HG03520 (cell line): ENCODE data around the gene COX4I1.

Experiments
- ATAC-seq: cut with Tn5 transposase; IDR thresholded peaks from one replicate; pipeline ENCODE4 v1.9.1; 2021; ENCODE audit warnings: mild to moderate bottlenecking, moderate library complexity; ENCODE audit not compliant: unreplicated experiment

COX4I1 gene

GRCh38 chr16:85838381-85838780 is 38.9 kb downstream of the COX4I1 start:
- no peak for ATAC-seq

- no peak for ATAC-seq
Measured at GRCh38 chr16:85838876-85839585, 39.5 kb downstream of the COX4I1 start.

- no peak for ATAC-seq
Measured at GRCh38 chr16:85839681-85840240, 40.3 kb downstream of the COX4I1 start.

- no peak for ATAC-seq
Measured at GRCh38 chr16:85840395-85840794, 40.9 kb downstream of the COX4I1 start.

GRCh38 chr16:85840801-85841200 is 41.3 kb downstream of the COX4I1 start:
- no peak for ATAC-seq

GRCh38 chr16:85842435-85842834 is 42.9 kb downstream of the COX4I1 start:
- no peak for ATAC-seq

GRCh38 chr16:85842848-85843247 is 43.4 kb downstream of the COX4I1 start:
- ATAC-seq, result no peak

GRCh38 chr16:85843471-85844168 is 44.1 kb downstream of the COX4I1 start:
- ATAC-seq, result no peak

GRCh38 chr16:85844169-85844481 is 44.6 kb downstream of the COX4I1 start:
- no peak for ATAC-seq

- ATAC-seq, result no peak
Measured at GRCh38 chr16:85844786-85845185, 45.3 kb downstream of the COX4I1 start.

GRCh38 chr16:85845266-85845665 is 45.8 kb downstream of the COX4I1 start:
- no peak for ATAC-seq

- no peak for ATAC-seq
Measured at GRCh38 chr16:85846461-85846860, 47.0 kb downstream of the COX4I1 start.

GRCh38 chr16:85847036-85847435 is 47.5 kb downstream of the COX4I1 start:
- ATAC-seq, result no peak

GRCh38 chr16:85847681-85848601 is 48.4 kb downstream of the COX4I1 start:
- ATAC-seq, result no peak

- ATAC-seq, result no peak
Measured at GRCh38 chr16:85848986-85849385, 49.5 kb downstream of the COX4I1 start.

- ATAC-seq, result no peak
Measured at GRCh38 chr16:85849388-85849787, 49.9 kb downstream of the COX4I1 start.

GRCh38 chr16:85850344-85850880 is 50.9 kb downstream of the COX4I1 start:
- no peak for ATAC-seq

GRCh38 chr16:85851034-85851785 is 51.7 kb downstream of the COX4I1 start:
- no peak for ATAC-seq

GRCh38 chr16:85853547-85854545 is 54.4 kb downstream of the COX4I1 start:
- no peak for ATAC-seq
